ENCODE results near the gene RINL. TPM values are rescaled to one million over a fixed set of nuclear protein-coding genes. Genes with fewer than 3 reads are reported as not detected.

RINL gene
- total RNA-seq, 1 experiment from 2014 or later: 4.8 TPM

DNA sequence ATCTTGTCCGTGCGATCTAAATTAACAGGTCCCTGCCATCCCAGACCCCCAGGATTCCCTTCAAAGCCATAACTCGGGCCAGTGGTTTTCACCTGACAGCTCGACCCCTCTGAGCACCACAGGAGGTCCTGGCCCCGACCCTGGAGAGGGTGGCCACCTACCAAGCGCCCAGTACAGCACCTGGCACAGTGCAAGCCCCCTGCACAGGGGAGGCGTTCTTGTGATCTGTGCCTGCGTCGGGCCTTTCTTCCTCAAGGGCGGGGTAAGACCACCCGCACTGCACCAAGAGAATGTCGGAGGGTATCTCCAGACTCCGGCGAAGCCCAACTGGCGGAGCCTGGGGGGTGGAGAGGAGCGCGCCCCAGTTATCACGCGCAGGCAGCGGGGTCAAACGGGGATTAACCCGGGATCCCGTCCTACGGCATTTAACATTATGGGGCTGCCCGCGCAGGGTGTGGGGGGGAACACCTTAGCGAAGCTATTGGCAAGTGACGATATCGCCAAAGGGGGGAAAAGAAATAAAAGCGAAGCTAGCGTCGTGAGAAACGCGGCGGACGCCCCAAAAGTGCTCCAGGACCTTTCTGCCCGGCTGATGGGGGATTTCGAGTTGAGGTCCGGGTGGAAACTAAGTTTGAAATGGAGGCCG is 27.0 kb downstream of the RINL start:
- DNase-seq (ENCODE audit: extremely low read depth, low read depth): no peak

DNA sequence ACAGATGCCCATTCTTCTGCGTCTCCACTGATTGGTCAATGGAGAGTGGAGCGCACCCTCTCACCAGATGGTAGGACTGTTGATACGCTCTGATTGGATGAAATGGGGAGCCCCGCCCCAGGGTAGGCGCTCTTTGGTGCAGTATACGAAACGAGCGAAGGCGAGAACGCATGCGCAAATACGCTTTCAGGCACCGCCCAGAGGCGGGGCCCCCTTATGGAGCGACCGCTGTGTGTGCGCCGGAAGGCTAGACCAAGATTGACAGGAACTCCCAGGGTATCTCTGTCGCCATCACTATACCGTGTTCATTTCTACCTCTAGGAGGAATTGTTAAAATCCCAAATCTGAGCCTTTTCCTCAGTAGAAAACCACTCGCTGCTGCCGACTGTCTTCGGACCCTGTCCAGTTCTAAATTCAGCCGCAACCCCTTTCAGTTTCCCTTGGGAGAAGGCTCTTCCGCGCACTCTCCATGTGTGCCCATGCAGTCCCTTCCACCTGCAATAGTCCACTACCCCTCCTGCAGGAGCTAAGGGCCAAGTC is 27.6 kb downstream of the RINL start:
- DNase-seq (ENCODE audit: extremely low read depth, low read depth): no peak

DNA sequence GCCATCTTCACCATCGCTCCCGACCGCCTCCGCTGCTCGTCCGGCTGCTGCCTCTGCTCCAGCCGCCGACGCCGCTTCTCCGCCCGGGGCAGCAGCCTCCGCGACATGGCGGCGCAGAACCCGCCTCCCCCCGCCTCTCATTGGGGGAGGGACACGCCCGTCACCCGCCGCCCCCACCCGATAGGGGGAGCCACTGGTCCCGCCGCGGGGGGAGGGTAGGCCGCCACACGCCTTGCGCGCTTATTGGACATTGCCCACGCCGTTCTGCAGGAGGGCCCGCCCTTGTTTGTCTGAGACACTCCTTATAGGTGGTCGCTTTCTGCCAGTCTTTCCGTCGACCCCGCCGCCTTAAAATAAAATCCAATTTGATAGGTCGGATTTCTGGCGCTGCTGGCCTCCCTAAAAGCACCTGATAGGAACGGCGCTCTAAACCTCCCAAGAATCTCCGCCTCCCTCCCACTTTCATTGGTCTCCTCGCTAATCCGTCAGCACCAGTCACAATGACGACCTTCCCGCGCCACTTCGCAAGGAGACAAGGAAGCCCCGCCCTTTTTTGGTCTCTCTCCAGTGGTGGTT is 28.1 kb downstream of the RINL start, which contains the start of gene HNRNPL:
TSS of gene HNRNPL (minus strand) at position 127 of the 576 bp plus-strand sequence. CDS start at position 107, 20 bp downstream.
- DNase-seq (ENCODE audit: extremely low read depth, low read depth): peak; percentile 100

DNA sequence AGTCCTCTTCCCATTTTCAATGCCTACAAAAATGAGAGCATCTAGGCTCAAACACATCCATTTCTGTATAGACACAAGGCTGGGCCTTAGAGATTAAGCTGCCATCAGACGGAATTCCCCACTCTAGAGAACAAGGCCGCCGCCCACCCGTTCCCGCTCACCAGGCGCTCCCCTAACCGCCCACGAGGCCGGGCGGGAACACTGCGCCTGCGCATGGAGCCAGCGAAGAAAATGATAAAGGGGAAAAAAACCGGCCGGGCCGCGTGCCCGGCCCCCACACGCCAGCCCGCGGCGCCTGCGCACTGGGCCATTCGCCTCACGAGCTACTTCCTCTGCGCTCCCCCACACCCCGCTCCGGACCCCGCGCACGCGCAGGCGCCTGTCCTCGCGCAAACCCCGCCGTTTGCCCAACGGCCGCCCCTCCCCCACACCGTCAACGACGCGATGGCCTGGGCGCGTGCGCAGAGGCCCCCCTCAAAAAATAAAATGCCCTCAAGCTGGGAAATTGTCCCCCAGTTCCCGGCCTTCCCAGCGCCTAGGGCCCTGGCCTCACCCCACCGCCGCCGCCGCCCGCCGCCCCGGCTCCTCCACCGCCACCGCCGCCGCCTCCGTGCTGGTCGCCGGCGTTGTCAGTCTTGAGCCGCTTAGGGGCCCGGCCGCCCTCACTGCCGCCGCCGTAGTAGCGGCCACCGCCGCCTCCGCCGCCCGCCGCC is 28.8 kb downstream of the RINL start:
- DNase-seq (ENCODE audit: extremely low read depth, low read depth): peak; percentile 89

DNA sequence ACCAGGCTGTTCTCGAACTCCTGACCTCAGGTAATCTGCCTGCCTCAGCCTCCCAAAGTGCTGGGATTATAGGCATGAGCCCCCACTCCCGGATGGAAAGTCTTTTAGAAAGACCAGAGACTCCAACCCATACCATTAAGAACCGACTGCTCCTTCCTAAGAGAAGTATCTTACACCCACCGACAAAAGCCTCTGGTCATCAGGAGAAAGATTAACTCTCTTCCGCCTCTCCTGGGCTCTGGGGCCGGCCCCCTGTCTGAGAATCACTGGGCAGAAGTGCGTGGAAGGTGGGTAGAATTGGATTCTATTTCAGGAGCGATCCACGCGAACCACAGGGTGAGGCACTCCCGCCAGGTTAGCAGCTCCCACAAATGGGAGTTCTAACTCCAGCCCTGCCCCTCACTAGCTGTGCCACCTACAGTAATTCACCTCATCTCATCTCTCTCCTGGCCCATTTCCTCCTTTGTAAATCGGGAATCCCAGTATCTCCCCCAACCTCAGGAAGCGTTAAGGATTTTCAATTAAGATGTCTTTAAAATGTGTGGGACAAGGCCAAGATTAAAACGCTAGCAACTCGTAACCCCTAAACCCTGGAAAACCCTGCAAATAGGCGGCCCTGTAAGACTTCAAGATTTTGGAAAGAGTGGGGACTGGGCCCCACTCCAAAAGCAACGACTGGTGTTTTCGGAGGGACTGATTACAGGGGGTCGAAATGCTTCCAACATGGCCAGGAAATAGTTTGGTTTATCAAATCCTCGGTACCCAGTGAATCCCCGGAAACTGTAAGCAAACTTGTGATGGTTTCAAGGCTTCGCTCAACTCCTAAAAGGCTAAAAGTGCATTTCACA is 29.6 kb downstream of the RINL start:
- DNase-seq (ENCODE audit: extremely low read depth, low read depth): no peak

DNA sequence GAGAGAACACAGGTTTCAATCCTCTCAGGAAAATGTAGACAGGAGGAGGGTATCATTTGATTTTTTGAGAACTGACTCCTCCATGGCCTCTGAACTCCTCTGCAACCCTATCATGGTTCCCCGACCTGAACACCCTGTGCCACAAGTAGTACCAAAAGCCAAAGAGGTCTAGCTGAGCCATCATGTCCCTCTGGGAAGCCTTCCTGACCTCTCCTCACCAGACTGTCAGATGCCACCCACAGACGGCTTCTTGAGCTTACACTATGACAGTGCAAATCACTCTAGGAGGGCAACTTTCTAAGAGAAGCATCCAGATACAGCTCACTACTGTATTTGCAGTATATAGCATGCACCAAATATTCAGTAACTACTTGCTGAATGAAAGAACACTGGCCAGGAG is 32.0 kb downstream of the RINL start:
- no peak for DNase-seq (ENCODE audit: extremely low read depth, low read depth)

DNA sequence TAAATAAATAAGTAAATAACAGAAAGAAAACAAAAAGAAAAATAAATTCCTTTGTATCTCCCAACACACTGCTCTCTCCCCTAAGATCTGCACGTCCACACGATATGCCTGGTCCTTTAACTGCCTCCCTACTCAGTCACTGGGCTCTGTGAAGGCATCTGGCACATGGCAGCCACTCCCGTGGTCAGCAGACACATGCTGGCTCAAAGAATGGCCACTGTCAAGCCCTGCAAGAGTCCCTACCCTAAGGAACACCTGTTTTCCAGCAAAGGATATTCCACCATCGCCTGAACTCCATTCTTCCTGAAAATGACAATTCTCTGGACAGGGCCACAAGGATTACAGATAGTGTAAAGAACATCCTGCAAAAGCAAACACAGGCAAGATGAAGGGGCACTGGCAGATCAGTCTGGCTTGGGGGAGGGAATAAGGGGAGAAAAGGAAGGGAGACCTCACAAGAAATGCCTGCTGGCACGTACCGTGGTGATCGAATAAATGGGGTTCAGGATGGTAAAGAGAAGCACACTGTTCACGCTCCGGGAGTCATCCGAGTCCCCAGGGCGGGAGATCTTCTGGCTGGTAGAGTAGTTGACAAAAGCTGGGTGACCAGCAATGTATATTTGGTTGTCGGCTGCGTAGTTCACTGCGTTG is 32.6 kb downstream of the RINL start:
- no peak for DNase-seq (ENCODE audit: extremely low read depth, low read depth)

DNA sequence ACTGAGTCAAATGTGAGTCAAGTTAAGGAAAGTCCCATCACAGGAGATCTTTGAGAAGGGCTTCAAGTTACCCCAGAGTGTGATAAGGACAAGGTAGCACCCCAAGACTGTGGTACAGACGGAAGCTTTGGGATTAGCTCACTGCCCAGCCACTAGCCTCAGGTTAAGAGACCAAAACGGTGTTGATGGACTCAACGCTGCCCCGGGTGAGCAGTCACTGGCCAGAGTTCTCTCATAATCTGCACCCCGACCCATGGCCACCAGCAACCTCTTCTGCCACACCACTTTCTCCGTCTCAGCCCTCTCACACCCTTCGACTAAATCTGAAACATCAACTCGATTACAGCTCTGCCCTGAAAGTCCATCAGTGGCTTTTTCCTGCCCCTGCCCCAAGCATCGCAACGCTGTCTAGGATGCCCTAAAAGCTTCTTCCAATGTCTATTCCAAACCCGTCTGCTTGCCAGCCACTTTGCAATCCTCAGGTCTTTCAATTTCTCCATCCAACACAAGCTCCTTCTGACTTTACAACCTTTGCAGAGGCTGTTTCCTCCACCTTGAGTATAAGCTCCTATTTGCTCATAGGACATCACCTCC is 33.9 kb downstream of the RINL start:
- DNase-seq (ENCODE audit: extremely low read depth, low read depth): no peak

DNA sequence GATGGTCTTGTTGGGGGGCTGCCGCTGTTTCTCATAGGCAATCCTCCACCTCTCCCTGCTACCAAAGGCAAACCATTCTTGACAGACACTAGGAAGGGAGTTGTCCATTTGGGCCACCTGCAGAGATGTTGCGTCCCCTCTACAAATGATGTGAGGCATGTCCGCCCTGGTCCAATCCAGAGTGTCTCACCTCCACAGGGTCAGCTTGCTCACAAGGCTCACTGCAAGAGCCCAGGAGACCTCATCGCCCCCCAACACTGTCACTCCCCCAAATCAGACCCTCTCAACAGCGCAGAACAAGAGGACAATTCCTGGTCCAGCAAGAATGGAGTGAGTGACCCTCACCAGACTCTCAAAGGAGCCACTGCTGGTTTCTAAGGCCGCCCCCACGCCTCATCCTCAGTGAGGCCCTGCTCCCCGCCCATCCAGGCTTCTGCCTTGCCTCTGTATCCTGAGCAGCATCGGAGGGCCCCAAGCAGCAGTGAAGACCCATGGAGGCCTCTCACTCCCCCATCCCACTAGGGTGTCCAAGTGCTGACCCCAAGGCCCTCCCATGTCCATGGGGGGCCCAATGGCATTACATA is 34.8 kb downstream of the RINL start:
- DNase-seq (ENCODE audit: extremely low read depth, low read depth): no peak

DNA sequence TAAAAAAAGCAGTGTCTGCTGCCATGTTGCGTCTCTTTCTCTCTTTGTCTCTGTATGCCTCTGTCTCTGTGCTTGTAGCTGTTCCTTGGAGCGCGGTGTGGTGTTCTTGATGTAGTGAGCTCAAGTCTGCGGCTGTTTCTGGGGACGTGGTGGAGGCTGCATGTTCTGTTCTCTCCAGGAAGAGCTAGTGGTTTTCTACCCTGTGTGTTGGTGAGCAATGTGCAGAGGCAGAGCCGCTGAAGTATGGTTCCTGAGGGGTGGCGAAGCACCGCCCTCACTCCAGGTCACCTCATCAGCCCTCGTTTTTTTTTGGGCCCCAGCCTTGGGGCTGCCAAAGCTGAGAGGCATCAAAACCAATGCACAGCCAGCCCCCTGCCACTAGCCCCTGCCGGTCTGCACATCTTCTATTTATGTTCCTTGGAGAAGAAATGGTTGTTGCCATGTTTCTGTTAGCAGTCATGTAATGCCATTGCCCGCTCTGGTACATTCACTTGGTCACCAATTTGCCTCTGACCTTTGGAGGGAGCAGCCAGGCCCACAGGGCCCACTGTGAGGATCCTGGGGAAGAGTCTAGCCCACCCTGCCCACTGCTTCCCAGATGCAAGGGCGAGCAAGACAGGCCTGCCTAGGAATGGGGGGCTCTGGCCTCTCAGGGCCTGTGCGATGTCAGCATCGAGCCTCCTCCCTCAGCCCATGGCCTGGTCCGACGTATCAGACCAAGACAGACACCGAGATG is 35.5 kb downstream of the RINL start:
- DNase-seq (ENCODE audit: extremely low read depth, low read depth): no peak

DNA sequence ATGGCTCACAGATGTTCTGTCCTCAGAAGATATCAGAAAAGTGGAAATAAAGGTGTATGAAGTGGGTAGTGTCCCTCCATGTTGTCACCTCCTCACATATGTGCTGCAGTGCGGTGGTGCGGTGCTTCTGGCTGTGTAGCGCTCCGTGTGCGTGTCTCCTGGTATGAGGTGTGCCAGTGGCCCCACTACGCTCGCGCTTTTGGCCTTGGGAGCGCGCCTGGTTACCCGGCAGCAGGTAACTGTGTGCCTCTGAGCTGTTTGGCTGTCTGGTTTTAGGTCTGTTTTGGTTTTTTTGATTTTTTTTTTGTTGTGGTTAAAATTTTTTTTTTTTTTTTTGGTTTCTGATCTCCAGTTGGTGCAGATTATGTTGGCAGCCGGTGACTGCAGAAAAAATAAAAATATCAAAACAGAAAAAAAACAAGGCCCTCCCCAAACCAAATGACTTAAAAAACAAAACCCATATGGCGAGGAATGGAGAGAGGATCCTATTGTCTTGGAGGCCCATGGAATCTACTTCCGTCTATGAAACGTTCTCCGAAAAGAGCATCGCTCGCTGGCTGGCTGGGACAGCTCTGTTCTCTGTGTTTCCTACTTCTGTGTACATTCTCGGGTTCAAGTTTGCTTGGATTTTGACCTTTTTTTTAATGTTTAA is 36.2 kb downstream of the RINL start:
- DNase-seq (ENCODE audit: extremely low read depth, low read depth): no peak

DNA sequence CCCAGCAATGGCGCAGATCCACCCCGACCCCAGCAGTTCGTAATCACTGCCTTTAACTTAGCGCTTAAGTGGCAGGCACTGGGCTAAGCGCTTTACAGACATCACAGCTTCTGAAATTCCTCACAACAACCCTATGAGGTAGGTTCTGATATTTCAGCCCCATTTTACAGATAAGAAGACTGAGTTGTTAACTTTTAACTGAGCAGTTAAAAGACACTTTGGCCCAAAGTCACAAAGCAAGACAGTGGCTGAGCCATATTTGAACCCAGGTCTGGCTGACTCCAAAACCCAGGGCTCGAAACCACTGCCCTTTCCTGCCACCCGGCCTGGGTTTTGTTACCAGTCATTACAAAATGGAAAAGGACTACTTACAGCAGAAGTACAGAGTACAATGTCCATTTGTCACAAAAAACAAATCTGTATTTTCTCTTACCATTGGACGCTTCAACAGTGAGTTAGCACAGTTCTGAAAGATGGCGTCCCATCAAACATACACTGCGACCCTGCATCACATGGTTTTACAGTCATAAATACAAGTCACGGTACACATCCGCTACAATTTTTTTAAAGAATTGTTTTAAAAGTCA is 36.8 kb downstream of the RINL start:
- no peak for DNase-seq (ENCODE audit: extremely low read depth, low read depth)

DNA sequence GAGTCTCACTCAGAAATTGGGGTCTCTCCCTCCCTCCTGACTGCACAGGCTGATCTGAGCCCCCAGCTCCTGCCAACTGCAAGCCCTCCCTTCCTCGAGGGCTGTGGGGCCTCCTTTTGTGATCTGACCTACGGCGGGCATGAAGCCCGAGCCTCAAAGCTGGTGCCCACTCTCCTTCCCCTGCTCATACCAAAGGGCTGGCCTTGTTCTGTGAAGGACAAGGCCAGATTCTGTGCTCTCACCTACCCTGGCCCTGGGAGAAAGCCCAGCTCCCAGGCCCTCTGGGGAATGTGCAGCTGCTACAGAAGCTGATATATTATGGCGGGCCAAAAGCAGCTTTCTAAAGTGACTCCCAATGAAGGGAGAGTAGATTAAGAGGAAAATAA is 37.5 kb downstream of the RINL start:
- DNase-seq (ENCODE audit: extremely low read depth, low read depth): no peak

DNA sequence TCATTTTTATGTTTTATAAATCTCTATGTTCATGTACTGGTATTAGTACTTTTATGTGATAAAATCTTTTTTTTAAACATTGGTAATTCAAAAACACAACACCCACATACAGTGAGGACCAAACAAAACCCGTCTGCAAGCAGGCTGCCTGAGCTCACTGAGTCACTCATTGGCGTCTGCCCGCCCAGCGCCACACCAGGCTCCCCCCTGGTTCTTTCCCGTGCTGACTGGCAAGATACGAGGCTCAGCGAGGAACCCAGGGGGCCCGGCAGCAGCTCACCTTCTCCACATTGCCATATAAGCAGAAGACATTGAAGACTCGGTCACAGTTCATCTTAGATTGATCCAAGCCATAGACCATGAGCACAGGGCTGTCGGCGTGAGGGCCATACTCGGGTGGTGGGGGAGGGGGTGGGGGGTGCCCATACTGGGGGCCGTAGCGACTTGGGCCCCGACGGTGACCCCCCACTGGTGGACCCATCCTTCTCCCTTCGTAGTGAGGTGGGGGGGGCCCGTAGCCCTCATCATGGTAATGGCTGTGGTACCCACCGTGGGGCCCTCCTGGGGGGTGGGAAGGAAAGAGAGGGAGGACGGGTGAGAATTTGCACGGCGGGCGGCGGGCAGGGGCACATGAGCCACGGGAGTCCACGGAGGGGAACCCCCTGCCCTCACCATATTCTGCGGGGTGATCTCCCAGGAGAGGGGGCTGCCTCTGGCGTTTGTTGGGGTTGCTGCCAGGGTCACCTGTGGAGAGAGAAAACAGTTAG is 38.1 kb downstream of the RINL start:
- no peak for DNase-seq (ENCODE audit: extremely low read depth, low read depth)

DNA sequence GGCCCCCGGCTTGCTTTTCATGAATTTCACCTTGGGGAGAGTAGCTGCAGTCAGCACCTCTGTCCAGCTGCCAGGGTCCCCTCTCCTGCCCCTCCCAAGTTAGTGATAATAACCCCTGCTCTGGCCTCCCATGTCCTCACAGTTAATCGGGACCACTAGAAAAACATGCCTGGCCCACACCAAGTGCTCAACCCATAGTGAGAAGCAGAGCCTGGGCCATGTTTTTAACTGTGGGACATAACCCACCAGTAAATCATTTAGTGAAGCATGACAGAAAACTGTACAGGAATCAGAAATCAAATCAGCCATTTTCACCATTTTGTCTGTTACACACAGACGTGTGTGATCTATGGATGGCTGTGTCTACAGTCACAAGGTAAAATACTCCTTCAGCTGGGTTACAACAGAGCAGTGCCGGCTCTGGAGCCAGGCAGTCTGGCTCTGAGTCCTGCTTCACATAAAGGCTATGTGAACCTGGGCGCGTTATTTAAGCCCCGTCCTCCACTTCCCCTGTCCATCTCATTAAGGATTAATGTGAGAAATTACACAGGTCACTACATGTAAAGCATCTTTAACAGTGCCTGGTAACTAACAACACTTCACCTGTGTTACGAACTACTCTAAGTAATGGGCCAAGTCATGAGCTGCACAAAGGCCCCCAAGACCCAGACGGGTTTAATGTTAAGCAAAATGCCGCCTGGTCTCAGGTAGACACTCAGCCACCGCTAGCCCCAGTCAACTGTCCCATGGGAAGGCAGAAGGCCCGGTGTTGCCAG is 38.9 kb downstream of the RINL start:
- no peak for DNase-seq (ENCODE audit: extremely low read depth, low read depth)

DNA sequence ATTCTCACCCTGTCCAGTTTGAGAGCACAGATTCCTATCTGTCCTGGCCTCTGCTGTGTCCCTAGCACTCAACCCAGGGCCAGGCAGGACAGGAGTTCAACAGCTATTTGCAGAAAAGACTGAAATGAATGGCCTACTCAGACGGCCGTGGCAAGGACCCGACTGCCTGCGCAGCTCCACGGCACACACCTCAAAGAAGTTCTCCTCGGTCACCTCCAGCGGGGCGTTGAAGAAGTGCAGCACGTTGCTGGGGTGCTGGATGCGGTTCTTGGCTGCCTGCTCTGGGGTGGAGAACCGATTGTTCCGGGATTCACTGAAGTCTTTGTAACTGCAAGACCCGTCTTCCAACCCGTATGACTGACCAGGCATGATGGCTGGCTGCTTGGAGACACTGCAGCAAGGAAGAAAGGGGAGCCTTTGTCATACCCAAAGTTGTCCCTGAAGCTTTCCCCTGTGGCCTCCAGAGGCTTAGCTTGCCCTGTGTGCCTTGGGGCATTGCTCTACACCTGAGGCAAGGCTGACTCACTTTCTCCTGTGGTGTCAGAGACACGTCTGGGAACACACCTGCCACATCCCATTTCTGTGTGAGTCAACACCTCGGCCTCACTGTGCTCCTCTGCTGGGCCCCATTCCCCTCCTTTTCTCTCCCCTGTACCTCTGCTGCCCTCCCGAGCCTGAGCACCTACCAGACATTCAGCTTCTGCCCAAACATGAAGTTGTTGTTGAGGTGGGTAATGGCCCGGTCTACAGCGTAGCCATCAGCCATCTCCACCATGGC is 39.7 kb downstream of the RINL start:
- DNase-seq (ENCODE audit: extremely low read depth, low read depth): no peak

Data from NCI-H460 (cell line).